Neural crest cell (in vitro differentiated cells): ENCODE data around the gene APOOL. TPM values are rescaled to one million over a fixed set of nuclear protein-coding genes. Genes with fewer than 3 reads are reported as not detected.

Experiments used
- DNase-seq: peaks from one replicate; pipeline ENCODE4 v3.0.0; 2021; ENCODE audit warnings: low read depth, mixed read lengths, low spot score
- H3K27ac Mint-ChIP-seq: one replicate; pipeline ENCODE4 v1.8.0; 2021; ENCODE audit warnings: mild to moderate bottlenecking, mixed read lengths; ENCODE audit not compliant: unreplicated experiment
- H3K27me3 Mint-ChIP-seq: 2 replicates; pipeline ENCODE4 v1.8.0; 2021; ENCODE audit warnings: low read depth, mild to moderate bottlenecking, mixed read lengths
- H3K36me3 Mint-ChIP-seq: 2 replicates; pipeline ENCODE4 v1.8.0; 2021; ENCODE audit warnings: low read depth, mild to moderate bottlenecking, mixed read lengths
- H3K4me1 Mint-ChIP-seq: 2 replicates; pipeline ENCODE4 v1.8.0; 2021; ENCODE audit warnings: mixed read lengths
- H3K4me3 Mint-ChIP-seq: one replicate; pipeline ENCODE4 v1.8.0; 2021; ENCODE audit warnings: mild to moderate bottlenecking, mixed read lengths
- H3K9me3 Mint-ChIP-seq: 2 replicates; pipeline ENCODE4 v1.8.0; 2021; ENCODE audit warnings: mixed read lengths
- CTCF ChIP-seq: fragments of 200-600 bp; sonication (generic); conservative IDR thresholded peaks from 2 replicates; pipeline ENCODE4 v1.5.0; 2021; ENCODE audit warnings: antibody characterized with exemption, mild to moderate bottlenecking
- total RNA-seq: library from RNA; stranded (reverse); gene quantifications from 2 replicates; pipeline ENCODE4 v1.2.1, GENCODE V29; 2021

Gene APOOL
- total RNA-seq, 1 donor from 2014 or later = 16.6 TPM

DNA sequence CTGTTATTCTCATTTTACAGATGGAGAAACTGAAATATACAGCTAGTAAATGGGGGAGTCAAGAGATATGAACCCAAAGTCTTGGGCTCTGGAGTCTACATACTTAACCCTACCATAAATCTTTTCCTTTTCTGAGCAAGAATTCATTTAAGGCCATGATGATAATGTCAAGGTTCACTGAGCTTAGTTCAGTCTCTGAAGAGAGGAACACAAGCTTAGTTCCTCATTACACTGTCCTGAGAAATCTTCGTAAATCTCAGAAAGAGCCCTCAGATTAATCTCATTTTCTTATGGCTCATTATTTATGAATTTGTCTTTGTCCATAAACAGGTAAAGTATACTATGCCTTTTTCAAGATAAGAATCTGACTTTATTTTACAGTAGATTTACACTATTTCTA lies 135.7 kb downstream of the APOOL start:
- Mint-ChIP-seq H3K27me3 (no peaks in the 10 kb centered on the region), H3K27ac (no peak overlapping the region), H3K4me3 (no peak overlapping the region), H3K4me1 (no peaks in the 10 kb centered on the region), H3K36me3 (peaks cover 4% of the 10 kb centered on the region), H3K9me3 (peaks cover 5% of the 10 kb centered on the region)
- no peak for DNase-seq
- TF ChIP-seq CTCF = no peak

DNA sequence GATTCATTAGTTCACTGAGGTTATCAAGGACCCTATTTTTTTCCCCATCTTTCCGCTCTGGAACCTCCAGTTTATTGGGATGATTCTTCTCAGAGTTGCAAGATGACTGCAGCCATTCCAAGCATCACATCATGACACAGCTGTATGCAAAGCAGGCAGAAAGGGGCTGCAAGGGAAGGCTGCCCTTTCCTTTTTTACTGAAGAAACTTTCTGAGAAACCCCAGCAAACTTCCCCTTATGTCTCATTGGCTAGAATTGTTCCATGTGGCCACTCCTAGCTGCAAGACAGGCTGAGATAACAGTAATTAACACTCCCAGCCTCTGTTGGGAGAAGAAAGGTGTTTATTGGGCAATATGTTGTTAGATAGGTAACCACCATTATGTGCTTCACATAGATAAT lies 137.3 kb downstream of the APOOL start:
- TF ChIP-seq CTCF = no peak
- Mint-ChIP-seq H3K27me3 (no peaks in the 10 kb centered on the region), H3K4me3 (no peak overlapping the region)

More for the DNA sequence above, 137.3 kb downstream of the APOOL start:
- no peak for DNase-seq
- H3K4me1 Mint-ChIP-seq = no peaks in the 10 kb centered on the region
- no peak overlapping the region for H3K27ac Mint-ChIP-seq
- H3K9me3 Mint-ChIP-seq = no peaks in the 10 kb centered on the region
- H3K36me3 Mint-ChIP-seq = no peaks in the 10 kb centered on the region

Other genes starting within 250 kb of the APOOL start
- 0.18 and 0.21 TPM in 2 replicates for gene SATL1, start 239.9 kb downstream of the APOOL start, total RNA-seq
- gene ZNF711, start 240.1 kb downstream of the APOOL start, total RNA-seq = 23.1 and 24.0 TPM in 2 replicates